ENCODE data around the gene FRMD5. TPM values are rescaled to one million over a fixed set of nuclear protein-coding genes. Genes with fewer than 3 reads are reported as not detected.

The FRMD5 gene
- total RNA-seq, 4 donors from 2014 or later: 0.24 to 0.94 (median 0.67) TPM; not detected in 1

- no peak overlapping the region for H3K4me3 ChIP-seq (replicated peaks in 1 of 3)
- no peaks in the 10 kb centered on the region for H3K36me3 ChIP-seq
- no peaks in the 10 kb centered on the region for H3K4me1 ChIP-seq
- no peaks in the 10 kb centered on the region for H3K27me3 ChIP-seq
- no peak for TF ChIP-seq POLR2A (IDR thresholded peaks at IDR 0.05)
- H3K9me3 ChIP-seq: no peaks in the 10 kb centered on the region
- intact Hi-C loops (cut with DNase I): no loop called here
- 88 to 92% methylated on average over 2 of the region's 2 CpGs for WGBS, 2 donors
- H3K27ac ChIP-seq: no peak overlapping the region
- DNase-seq: no peak
Observed at GRCh38 chr15:44084171-44084570, 110.9 kb downstream of the FRMD5 start.

GRCh38 chr15:44082558-44083157 lies 112.4 kb downstream of the FRMD5 start:
- Histone ChIP-seq H3K36me3 (no peaks in the 10 kb centered on the region), H3K9me3 (no peaks in the 10 kb centered on the region), H3K4me3 (replicated peaks in 1 of 3) (no peak overlapping the region), H3K27ac (no peak overlapping the region), H3K27me3 (no peaks in the 10 kb centered on the region), H3K4me1 (no peaks in the 10 kb centered on the region)
- no peak for DNase-seq
- intact Hi-C loops (cut with DNase I): no loop called here
- 90 to 91% methylated on average over 1 of the region's 1 CpG for WGBS, 2 donors
- TF ChIP-seq POLR2A (IDR thresholded peaks at IDR 0.05): no peak
- no peak for TF ChIP-seq CTCF (IDR thresholded peaks at IDR 0.05)

GRCh38 chr15:44081026-44082013 lies 113.8 kb downstream of the FRMD5 start:
- no peaks in the 10 kb centered on the region for H3K27me3 ChIP-seq
- no peak for TF ChIP-seq POLR2A (IDR thresholded peaks at IDR 0.05)
- TF ChIP-seq CTCF (IDR thresholded peaks at IDR 0.05): no peak
- DNase-seq: no peak
- no peaks in the 10 kb centered on the region for H3K36me3 ChIP-seq
- H3K27ac ChIP-seq: no peak overlapping the region
- whole genome bisulfite sequencing, 2 donors: 75 to 80% methylated on average over 5 of the region's 5 CpGs
- H3K4me1 ChIP-seq: no peaks in the 10 kb centered on the region
- intact Hi-C loops (cut with DNase I): no loop called here
- H3K4me3 ChIP-seq (replicated peaks in 1 of 3): no peak overlapping the region
- H3K9me3 ChIP-seq: no peaks in the 10 kb centered on the region

GRCh38 chr15:44075535-44075934 lies 119.5 kb downstream of the FRMD5 start:
- 69 to 76% methylated on average over 3 of the region's 3 CpGs for WGBS, 2 donors

GRCh38 chr15:44069489-44069888 lies 125.6 kb downstream of the FRMD5 start:
- 90 to 92% methylated on average over 1 of the region's 1 CpG for WGBS, 2 donors
- H3K9me3 ChIP-seq: no peaks in the 10 kb centered on the region
- no peak overlapping the region for H3K4me3 ChIP-seq (replicated peaks in 1 of 3)
- TF ChIP-seq POLR2A (IDR thresholded peaks at IDR 0.05) (no peak), CTCF (IDR thresholded peaks at IDR 0.05) (no peak)
- no peaks in the 10 kb centered on the region for H3K27me3 ChIP-seq
- H3K4me1 ChIP-seq: no peaks in the 10 kb centered on the region
- H3K36me3 ChIP-seq: no peaks in the 10 kb centered on the region
- intact Hi-C loops (cut with DNase I): no loop called here
- no peak overlapping the region for H3K27ac ChIP-seq
- no peak for DNase-seq

More at GRCh38 chr15:44075535-44075934, 119.5 kb downstream of the FRMD5 start:
- Histone ChIP-seq H3K4me1 (no peaks in the 10 kb centered on the region), H3K27ac (no peak overlapping the region), H3K36me3 (no peaks in the 10 kb centered on the region), H3K27me3 (no peaks in the 10 kb centered on the region), H3K9me3 (no peaks in the 10 kb centered on the region), H3K4me3 (replicated peaks in 1 of 3) (no peak overlapping the region)
- intact Hi-C loops (cut with DNase I): no loop called here
- TF ChIP-seq CTCF (IDR thresholded peaks at IDR 0.05) (no peak), POLR2A (IDR thresholded peaks at IDR 0.05) (no peak)
- DNase-seq: no peak
